Stimulated activated CD8-positive, alpha-beta memory T cell treated with anti-CD3 and anti-CD28 coated beads, Interleukin-12 subunit alpha, Interleukin-12 subunit beta, amount 100 ng/mL, for 24 hours (primary cell): Measurements from ENCODE around the gene EXD2.
"Not testable (repeated sequence)": the region's sequence is repeated elsewhere in the genome, so short reads cannot be mapped to it uniquely, and the experiment has no call there.

Experiments used
- DNase-seq: peaks from one replicate; pipeline ENCODE4 v3.0.0-alpha.2; 2020; ENCODE audit errors: extremely low read depth

The EXD2 gene

DNA sequence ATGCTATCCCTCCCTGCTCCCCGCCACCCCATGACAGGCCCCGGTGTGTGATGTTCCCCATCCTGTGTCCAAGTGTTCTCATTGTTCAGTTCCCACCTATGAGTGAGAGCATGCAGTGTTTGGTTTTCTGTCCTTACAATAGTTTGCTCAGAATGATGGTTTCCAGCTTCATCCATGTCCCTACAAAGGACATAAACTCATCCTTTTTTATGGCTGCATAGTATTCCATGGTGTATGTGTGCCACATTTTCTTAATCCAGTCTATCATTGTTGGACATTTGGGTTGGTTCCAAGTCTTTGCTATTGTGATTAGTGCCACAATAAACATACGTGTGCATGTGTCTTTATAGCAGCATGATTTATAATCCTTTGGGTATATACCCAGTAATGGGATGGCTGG is 86.1 kb downstream of the EXD2 start:
- not testable (repeated sequence) for DNase-seq

DNA sequence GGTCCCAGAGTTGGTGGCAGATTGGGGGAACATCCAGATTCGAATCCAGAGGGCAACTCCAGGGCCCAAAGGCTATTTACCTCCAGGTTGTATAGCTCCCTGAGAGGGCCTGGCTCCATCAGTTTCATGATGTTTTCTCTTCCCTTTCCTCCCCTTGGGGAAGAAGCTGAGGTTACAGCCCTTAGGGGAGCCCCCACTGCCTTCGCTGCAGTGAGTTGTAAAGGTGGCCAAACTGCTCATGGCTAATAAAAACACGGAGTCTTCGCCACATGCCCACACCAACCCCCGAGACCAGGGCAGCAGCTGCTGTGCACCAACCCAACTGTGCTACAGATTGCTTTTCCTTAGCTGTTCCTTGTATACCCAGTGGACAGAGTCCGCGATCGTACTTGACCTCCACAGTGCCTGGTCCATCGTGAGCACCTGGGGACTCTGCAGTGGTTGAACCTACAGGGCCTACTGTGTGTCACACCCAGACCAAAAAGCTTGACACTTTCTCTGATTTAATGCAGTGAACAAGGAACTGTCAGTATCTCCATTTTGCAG is 89.5 kb downstream of the EXD2 start:
- no peak for DNase-seq

DNA sequence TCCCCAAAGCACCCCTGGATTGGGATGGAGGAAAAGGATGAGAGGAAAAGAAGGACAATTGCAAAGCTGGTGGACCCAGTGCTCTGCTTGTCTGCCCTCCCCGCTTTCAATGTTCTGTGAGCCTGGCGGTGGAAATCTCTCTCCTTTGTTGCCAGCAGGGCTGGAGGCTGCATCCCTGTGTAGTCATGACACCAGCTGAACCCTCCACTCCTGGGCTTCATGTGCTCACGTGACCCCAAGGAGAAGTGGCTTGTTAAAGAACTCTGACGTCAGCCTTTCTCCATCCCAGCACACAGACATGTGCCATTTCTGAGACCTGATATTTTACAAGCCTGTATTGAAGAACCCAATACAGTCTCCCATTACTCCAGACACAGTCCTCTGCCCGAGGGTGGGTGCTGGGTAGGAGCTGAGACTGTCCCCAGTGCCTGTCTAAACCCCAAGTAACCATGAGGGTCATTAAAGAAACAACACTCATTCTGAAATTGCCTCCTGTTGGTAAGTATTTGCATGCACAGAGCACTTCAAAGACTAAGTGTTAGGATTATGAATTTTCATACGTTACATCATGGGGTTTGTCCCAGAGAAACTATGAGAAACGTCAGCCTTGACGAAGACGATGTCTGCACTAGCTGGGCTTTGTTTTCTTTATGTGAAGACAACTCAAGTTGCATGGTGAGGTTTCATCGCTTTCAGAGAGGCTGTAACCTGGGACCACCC is 90.3 kb downstream of the EXD2 start:
- no peak for DNase-seq

DNA sequence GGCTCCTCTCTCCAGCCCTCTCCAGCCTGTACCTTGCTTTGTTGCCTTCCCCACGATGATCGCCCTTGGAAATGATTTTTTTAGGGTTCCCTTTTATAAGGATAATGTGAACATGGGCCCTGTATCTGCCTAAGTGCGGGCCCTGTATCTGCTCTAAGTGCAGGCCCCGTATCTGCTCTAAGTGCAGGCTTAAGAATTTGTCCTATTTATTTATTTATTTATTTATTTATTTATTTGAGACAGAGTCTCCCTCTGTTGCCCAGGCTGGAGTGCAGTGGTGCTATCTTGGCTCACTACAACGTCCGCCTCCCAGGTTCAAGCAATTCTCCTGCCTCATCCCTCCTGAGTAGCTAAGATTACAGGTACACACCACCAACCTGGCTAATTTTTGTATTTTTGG is 91.2 kb downstream of the EXD2 start:
- DNase-seq = no peak

DNA sequence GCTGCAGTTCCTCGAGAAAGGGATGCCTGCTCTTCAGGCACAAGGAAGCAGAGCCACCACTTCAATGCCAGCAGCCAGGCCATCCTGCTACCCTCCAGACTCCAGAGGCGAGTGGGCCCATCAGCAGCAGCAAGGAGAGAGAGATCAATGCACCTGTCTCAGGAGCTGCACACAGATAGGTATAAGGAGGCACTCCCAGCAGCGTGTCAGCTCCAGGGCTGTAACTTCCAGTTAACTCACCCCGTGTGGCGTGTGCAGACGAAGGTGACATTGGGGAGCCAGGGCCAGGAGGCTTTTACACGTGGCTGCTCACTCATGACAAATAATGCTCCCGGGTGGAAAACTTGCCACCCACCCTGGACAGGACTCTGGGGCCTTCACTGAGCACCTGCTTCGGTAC is 92.9 kb downstream of the EXD2 start:
- no peak for DNase-seq

DNA sequence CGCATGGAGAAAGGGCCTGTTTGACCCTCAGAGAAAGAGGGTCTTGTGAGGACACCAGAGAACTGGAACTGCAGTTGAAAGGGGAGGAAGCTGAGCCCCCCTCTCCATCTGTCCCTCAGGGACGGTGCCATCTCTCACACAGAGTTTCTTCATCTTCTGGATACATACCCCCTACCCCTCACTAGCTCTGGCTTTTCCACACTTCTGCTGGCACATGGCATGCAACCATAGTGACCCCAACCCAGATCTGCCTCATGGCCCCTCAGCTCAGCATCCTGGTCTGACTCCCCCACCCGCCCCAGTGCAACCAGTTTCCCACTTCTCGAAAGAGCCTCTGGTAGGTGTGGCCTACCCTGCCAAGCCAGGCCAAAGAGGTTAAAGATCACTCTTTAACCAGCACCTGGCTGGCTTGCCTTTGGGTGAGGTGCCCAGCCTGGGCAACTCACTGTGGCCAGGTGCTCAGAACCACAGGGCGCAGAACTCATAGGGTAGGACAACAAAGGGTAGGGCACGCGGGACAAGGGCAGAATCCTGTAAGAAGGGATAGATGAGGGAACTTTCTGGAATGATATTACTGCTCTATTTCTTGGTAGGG is 94.5 kb downstream of the EXD2 start:
- DNase-seq = no peak

DNA sequence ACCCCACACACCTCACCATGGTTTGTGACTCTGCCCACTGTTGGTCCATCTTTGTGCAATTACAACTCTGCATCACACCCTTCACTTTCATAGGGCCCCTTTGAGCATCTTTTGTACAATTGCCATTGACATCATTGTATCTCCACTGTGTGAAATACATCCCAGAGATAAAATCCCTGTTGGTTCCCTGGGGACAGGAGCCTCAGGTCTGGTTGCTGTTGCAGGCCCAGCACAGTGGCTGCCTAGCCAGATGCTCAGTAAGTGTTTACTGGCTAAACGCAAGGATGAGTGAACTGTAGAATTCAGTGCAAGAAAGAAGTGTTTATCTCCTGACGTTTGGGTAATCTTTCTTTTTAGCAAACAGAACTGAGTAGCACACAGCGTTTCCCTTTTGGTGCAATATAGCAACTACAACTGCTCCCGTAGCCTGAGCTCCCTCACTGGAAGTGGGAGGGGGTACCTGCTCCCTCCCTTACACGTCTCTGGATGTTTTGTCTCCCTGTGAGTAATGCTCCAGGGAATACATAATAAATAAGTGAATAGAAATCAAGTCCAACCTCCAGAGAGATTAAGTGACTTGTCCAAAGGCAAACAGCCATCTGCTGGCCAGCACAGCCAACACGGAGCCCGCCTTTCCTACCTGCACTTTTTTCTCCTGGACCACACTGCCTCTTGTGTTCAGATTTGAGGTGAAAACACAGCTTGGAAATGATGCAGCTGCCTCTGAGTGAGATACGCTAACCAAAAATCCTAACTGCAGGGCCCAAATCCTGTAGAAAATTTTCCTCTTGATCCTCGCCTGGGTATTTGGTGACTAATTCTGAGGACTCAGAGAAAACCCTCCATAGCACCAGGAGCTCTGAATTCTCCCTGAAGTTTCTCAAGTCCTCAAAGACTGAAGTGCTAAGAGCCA is 96.1 kb downstream of the EXD2 start:
- DNase-seq = no peak

DNA sequence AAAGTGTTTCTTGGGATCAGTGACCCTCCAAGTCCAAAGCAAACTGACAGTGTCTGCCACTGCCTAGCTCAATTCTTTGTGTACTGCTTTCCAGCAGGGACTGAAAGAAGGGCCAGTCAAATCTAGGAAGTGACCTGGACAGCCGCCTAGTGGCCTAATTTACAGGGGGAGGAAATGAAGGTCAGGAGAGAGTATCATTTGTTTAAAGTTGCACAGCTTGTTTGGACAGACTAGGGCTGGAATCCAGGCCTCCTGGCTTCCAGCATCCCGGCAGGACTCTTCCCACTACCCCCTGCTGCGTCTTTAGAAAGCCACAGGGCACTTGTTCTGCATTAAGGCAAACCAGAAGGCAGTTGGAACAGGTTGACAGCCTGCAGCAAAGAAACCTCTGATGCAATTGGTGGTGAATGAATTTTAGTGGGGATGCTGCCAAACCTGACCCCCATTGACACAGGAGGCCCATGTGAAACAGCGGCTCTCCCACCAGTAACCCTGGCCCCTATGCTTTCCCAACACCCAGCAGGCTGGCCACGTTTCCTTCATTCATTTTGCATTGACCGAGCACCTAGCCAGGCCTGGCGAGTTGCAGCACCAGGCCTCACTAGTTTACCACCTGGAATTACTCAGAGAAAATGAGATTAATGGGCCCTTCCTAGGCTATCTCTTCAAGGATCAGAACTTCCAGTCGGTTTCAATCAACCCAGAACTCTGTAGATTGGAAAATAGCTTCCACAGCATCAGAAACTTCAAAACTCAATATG is 96.9 kb downstream of the EXD2 start:
- no peak for DNase-seq

DNA sequence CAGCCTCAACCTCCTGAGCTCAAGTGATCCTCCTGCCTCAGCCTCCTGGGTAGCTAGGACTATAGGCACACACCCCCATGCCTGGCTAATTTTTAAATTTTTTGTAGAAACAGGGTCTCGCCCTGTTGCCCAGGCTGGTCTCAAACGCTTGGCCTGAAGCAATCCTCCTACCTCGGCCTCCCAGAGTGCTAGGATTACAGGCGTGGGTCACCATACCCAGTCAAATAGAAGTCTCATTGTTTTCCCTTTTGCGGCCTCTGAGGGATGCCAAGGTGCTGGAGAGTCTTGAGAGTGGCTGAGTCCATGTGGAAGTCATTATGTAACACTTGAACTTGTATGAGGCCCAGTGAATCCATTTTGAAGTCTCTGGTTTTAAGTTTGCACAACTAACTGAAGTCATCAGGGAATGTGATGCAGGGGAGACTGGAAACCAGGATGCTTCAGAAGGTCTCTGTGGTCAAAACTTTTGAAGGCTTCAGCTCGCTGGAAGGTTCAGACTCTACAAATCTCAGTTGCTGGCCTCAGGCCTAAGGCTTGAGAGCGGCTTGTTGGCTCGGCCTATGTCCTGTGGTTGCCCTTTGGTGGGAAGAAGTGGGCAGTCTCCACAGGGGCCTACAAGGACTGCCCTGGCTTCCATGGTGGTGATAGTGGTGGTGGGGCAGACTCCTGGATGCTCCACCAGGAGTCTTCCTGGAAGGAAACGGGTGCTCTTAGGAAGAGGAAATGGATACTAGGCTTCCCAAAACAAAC is 97.8 kb downstream of the EXD2 start:
- no peak for DNase-seq

DNA sequence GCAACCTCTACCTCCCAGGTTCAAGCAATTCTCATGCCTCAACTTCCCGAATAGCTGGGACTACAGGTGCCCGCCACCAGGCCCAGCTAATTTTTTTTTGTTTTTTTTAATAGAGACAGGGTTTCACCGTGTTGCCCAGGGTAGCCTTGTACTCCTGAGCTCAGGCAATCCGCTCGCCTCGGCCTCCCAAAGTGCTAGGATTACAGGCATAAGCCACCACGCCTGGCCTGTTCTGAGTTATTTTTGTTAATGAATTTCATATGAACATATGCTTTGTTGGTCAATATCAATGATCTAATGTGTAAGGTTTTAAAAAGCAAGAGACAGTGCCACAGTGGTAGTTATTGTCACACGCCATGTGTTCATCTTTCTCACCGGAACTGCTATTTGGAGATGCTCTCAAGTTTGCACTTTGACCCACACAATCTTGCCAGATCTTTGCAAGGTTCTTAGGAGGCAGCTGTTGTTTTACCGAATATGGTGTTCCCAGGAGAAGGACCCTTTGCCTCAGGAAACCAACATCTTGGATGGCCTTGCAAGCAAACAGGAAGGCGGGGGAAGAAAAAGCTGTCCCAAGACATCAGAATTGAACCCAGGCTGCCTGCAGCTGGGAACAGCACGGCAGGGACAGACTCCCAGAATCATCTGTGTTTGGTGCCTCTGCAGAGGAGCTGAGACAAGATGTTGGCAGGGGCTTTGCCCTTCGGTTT is 98.7 kb downstream of the EXD2 start:
- no peak for DNase-seq

DNA sequence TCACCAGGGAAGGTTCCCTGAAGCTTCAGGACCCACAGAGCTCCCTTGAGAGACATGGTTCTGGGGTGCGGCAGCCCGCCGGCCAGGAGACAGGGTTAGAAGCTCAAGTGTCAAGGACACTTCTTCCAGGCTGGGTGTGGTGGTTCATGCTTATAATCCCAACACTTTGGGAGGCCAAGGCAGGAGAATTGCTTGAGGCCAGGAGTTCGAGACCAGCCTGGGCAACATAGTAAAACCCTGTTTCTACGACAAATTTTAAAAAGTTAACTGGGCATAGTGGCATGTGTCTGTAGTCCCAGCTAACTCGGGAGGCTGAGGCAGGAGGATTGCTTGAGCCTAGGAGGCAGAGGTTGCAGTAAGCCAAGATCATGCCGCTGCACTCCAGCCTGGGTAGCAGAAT is 99.6 kb downstream of the EXD2 start:
- DNase-seq = not testable (repeated sequence)

DNA sequence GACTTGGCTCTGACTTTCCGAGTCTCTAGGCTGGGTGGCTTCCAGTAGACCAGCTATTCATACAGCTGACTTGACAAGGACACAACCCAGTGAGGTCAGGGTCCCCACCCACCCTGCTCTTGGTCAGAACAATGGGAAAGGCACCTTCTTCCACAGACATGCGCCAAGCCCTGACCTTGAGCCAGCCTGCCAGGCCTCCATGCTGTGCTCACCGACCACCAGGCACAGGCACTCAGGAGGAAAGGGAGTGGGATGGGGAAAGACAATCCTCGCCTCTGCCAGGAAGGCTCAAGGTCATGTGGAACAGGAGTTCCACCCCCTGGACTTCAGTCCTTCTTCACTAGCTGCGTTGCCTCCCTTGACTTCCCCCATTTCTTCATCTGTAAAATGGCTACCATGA is 100.1 kb downstream of the EXD2 start:
- DNase-seq = no peak

DNA sequence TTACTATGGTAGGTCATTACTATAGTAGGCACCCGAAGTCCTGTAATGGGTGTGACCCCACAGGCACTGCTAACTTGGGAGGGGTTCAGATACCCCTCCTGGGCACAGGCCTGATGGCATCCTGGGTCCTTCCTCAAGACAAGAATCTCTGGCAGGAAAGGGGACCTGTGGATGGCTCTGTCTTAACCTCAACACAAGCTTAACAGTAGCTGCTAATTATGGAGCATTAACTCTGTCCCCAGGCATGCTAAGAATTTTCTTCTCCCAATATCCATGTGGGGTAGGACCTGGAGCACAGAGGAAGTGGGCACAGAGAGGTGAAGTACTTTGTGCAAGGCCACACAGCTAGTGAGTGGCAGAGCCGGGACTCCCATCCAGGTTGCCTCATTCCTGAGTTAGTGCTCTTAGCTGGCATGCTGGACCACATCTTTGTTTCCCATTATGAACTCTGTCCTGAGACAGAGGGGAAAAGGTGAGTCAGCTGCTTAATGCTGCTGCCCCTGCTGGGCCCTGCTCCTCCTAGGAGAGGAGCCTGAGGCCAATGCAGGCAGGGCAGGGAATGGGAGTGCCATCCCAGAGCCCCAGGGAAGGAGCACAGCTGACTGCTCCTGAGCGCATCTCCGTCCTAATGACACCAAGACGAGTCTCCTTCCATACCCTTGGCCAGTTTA is 100.7 kb downstream of the EXD2 start:
- DNase-seq = no peak
